Hippocampal formation (tissue), 2 donors: Measurements from ENCODE around the gene CYTH1.
A peak's percentile ranks its signal among the peaks of the same experiment; 100 is the strongest.
"Not testable (repeated sequence)": the region's sequence is repeated elsewhere in the genome, so short reads cannot be mapped to it uniquely, and the experiment has no call there.

ENCODE experiments used
- DNase-seq, 2 donors: peaks; one replicate each; lab custom pipeline; 2025; lab: John Stamatoyannopoulos, UW

The CYTH1 gene

GRCh38 chr17:78761789-78762406, 20.2 kb downstream of the CYTH1 start:
- no peak for DNase-seq

- no peak for DNase-seq
Measured at GRCh38 chr17:78759969-78760352, 22.1 kb downstream of the CYTH1 start.

DNA sequence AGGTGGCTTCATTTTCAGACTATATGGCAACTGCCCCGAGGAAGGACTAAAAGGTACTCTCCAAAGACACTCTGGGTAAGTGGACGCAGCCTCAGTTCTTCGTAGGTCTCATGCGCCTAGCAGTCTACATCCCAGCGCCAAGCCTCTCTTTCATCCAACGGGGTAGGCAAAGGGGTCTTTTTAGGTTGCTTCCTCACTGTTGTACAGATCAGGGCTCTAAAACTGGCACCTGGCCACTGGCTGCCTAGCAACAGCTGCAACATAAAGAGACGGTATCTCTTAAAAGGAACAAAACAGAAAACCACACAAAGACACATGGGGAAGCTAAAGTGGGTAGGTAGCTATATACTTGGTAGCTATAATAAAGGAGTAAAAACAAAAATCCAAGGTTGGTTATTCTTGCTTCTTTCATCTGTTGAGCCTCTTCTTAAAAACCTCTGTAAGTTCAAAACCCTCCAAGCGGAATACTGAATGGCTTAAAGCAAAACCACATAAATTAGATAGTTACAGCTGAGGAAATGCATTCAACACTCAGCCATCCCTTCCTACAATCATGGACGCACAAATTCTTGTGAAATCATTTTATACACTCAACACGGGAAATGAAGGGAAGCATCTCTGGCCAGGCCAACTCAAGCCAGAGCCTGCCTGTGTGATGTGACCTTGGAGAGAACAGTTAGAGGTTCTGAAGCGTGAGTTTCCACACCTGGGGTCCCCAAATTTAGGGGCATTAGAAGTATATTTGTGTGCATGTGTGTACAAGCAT, 22.7 kb downstream of the CYTH1 start:
- no peak for DNase-seq

DNA sequence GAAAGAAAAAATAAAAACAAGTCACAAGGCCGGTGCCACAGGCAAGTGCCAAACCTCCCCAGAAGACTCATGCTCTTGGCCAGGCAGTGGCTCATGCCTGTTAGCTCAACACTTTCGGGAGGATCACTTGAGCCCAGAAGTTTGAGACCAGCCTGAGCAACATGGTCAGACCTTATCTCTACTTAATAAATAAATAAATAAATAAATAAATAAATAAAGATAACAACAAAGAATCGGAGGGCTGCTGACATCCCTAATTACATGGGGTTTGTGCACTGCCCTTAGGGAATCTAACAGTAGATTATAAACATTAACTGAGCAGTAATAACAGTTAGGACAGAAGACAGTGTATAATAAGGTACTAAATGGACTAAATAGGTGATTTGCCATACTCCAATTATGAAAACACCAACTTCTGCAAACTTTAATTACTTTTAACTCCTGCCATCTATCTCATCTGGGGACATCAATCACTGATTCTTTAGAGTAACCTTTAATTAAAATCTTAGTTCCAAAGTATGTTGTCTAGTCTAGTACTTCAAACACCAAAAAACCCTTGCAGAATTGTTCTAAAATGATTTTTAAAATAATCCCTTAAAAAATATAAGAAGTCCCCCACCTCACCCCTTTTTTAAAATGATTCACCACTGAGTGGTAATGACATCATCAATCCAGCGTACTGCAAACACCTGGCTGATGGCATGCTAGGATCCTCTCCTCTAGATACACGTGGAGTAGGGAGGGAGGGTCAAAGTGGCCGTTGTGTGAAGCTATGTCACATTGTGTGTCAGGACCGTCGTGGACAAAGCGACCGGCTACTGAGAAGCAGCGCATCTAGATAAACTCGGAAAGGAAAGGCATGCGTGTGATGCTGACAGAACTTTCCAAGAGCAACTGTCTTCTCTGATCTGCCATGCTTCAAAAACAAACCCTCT, 28.5 kb downstream of the CYTH1 start:
- no peak for DNase-seq

DNA sequence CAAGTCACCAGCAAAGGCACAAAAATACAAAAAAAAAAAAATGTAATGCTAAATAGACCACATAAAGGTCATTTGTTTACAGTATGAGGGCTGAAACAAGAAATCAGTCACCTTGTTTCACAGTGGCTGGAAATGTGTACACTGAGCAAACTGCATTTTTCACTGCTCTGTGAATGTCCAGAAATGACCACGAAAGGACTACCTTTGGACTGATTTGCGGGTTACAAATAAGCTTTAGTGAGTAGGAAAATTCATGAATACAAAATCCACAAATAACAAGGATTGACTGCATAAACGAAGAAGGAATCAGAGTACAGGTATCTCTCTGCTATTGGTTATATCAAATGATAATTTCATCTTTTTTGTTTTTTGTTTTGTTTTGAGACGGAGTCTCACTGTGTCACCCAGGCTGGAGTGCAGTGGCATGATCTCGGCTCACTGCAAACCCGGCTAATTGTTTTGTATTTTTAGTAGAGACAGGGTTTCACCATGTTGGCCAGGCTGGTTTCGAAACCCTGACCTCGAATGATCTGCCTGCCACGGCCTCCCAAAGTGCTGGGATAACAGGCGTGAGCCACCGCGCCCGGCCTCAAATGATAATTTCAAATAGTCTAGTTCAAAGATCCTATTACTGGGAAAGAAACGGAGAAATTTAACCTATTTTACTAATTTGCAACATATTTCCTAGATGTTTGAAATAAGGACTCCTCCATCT, 30.5 kb downstream of the CYTH1 start:
- DNase-seq = no peak

- DNase-seq = not testable (repeated sequence)
Measured at GRCh38 chr17:78751000-78751399, 31.1 kb downstream of the CYTH1 start.

GRCh38 chr17:78748730-78749317, 33.2 kb downstream of the CYTH1 start:
- no peak for DNase-seq

DNA sequence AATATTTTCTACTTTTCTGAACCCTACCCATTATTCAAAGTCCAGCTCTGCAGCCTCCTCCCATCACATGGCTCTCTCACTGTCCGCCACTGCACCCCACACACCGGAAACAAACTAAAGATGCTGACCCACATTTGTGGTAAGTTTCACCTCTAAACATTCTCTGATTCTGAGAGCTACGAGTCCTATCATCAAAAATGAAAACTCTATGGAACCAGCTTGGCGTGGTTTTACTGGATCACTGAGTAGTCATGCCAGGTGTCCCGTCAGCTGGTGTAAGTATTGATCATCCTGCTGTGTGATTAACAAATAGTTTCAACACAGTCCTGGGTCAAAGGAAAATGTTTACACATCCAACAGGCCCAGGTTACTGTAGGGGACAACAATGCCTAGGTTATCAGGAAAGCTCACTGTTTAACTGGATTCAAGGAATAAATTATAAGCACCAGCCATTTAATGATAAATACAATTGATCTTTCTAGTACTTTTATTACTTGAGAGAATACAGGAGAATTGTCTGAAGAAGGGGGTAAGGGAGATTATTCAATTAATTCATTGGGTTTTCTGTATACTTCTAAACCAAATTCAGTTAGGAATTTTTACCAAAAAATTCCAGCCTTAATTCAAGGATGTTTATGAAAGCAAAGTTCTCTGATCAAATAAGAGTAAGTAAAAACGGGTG, 33.9 kb downstream of the CYTH1 start:
- DNase-seq = no peak

DNA sequence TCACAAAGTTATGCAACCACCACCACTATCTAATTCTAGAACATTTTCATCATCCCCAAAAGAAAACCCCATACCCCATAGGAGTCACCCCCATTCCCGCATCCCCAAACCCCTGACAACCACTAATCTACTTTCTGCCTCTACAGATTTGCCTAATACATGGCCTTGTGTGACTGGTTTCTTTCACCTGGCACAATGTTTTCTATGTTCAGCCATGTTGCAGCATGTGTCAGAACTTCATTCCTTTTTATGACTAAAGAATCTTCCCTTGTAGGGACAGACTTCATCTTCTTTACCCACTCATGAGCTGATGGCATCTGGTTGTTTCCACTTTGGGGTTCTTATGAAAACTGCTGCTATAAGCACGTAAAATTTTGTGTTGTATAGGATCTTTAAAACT, 34.6 kb downstream of the CYTH1 start:
- no peak for DNase-seq

DNA sequence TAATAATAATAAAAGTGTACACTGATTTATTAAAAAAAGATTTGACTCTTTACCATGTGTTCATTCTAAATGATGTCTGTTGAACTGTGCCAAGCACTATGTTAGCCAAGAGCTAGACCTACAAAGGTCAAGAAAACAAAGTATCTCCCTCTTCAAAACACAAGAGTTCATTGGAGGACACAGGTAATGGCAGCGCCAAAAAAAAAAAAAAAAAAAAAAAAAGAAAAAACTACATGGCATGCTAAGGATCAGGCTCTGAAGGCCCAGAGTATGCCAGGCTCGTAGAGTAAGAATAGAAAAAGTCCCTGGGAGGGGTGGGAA, 35.2 kb downstream of the CYTH1 start:
- DNase-seq = no peak

DNA sequence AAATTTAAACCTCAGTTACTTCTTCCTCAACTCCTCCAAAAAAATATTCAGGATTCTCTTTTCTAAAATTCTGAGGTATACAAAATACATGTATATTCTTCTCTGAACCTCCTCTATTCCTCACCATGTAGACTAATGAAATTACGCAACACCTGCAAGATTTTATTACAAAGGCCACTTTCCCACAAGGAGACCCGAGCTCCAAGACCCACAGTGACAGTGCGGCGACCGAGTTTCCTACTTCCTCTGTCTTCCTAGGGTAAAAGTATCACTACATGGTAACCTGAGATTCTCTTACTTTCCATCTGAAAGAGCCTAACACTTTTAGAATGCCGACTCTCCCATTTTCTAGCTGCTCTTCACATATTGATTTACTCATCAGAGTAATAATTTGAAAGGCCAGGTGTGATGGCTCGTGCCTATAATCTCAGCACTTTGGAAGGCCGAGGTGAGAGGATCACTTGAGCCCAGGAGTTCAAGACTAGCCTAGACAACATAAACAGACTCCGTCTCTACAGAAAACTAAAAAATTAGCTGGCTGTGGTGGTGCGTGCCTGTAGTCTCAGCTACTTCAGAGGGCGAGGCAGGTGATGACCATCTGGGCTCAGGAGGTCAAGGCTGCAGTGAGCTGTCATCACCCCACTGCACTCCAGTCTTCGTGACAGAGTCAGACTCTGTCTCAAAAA, 35.7 kb downstream of the CYTH1 start:
- no peak for DNase-seq

DNA sequence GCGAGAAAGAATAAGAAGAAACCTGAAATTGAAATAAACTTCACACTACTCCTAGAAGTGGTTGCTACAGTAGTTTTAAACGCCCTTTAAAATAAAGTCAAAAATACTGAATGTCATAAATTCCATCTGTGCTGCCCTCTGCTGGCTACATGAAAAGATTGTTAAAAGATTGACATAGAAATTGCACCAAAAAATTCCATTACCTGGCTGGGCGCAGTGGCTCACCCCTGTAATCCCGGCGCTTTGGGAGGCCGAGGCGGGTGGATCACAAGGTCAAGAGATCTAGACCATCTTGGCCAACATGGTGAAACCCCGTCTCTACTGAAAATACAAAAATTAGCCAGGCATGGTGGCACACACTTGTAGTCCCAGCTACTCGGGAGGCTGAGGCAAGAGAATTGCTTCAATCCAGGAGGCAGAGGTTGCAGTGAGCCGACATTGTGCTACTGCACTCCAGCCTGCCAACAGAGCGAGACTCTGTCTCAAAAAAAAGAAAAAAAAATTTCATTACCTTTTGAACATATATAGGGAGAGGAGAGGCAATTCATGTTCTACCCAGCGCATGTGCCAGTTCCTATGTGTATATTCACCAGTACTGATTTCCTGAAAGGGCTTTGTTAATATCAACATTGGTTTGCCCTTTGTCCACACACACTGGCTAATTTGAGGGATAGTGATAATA, 36.5 kb downstream of the CYTH1 start:
- DNase-seq = peak in 1 of 2 donors; percentile 42

GRCh38 chr17:78742901-78743300, 39.2 kb downstream of the CYTH1 start:
- no peak for DNase-seq

DNA sequence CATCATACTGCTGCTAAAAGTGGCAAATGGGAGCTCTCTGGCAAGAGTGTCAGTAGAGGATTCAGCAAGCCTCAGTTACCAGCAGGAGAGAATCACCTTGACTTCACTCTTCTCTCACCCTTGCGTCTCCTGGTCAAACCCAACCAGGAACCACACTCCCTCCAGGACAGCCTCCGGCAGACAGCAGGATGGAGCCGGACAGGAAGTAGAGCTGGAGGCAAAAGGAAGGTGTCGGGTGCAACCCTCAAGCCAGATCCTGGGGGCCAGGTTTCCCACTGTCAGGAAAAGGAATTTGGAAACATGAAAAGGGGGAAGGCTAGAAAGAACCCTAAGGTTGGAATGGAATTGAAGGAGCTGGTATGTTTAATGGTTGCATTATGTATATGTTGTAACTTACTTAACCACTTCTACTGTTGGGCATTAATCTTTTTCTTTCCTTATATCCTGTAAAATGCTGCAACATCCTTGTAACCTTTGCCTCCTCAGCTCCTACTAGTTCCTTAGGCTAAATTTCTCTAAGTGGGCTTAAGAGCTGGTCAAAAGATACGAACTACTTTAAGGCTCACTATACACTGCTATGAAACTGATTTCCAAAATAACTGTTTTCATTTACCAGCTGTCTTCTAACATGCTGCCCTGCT, 40.3 kb downstream of the CYTH1 start:
- DNase-seq = no peak

GRCh38 chr17:78739331-78739931, 42.6 kb downstream of the CYTH1 start:
- DNase-seq = no peak

- DNase-seq = no peak
Measured at GRCh38 chr17:78738698-78739097, 43.4 kb downstream of the CYTH1 start.

DNA sequence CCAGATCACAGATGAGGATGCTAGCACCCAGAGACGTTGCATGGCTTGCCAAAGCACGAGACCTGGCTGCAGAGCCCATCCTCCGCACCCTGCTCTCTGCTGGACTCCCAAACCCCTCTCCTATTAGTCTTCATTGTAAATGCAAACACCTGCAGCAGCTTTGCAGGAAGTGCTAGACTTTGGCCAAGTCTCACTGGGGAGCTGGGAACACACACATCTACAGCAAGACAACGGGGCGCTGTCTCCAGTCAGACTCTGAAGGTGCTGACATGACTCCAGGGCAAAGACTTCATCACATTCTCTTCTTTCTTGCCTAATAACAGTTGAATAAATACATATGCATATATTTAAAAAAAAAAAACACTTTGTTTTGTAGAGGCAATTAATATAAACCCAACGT, 43.8 kb downstream of the CYTH1 start:
- DNase-seq = no peak

- DNase-seq = no peak
Measured at GRCh38 chr17:78737332-78737731, 44.7 kb downstream of the CYTH1 start.

- no peak for DNase-seq
Measured at GRCh38 chr17:78736526-78737079, 45.5 kb downstream of the CYTH1 start.
